GM12878 (cell line): ENCODE data around the gene ATAD2B. TPM values are rescaled to one million over a fixed set of nuclear protein-coding genes. Genes with fewer than 3 reads are reported as not detected.

ENCODE experiments used
- ATF7 ChIP-seq: fragments of 450-650 bp; IDR thresholded peaks from 2 replicates; pipeline ENCODE4 v1.6.1; 2016; ENCODE audit warnings: low read depth, mild to moderate bottlenecking
- CREB1 ChIP-seq: IDR thresholded peaks from 2 replicates; pipeline ENCODE4 v1.6.1; 2012; ENCODE audit warnings: low read depth, mild to moderate bottlenecking, inconsistent platforms
- EP300 ChIP-seq, 2 experiments: fragments of 150-350 bp in 1 of 2; IDR thresholded peaks; 2 replicates each; pipeline ENCODE4 v1.6.1; 2011 to 2012; ENCODE audit warnings: low read depth in 2 of 2, low read length in 2 of 2, borderline replicate concordance in 1 of 2, improper control_type of control experiment in 1 of 2, inconsistent platforms in 1 of 2; ENCODE audit not compliant: control insufficient read depth in 1 of 2
- IRF4 ChIP-seq: IDR thresholded peaks from 2 replicates; pipeline ENCODE4 v1.6.1; 2011; ENCODE audit warnings: low read depth, low read length
- NFIC ChIP-seq: IDR thresholded peaks from 2 replicates; pipeline ENCODE4 v1.6.1; 2012; ENCODE audit warnings: low read depth, mild to moderate bottlenecking, inconsistent platforms, low read length, moderate library complexity
- POLR2AphosphoS5 ChIP-seq: IDR thresholded peaks from 2 replicates; pipeline ENCODE4 v1.6.1; 2011; ENCODE audit warnings: mild to moderate bottlenecking, low read length, inconsistent platforms
- RB1 ChIP-seq: fragments of 450-650 bp; formaldehyde crosslinking; IDR thresholded peaks from 2 replicates; pipeline ENCODE4 v1.6.1; 2017; ENCODE audit warnings: mild to moderate bottlenecking, borderline replicate concordance
- TAF1 ChIP-seq: IDR thresholded peaks from 2 replicates; pipeline ENCODE4 v1.6.1; 2011; ENCODE audit warnings: mild to moderate bottlenecking, low read depth, low read length, borderline replicate concordance
- TCF3 ChIP-seq: IDR thresholded peaks from 2 replicates; pipeline ENCODE4 v1.6.1; 2012; ENCODE audit warnings: low read depth, mild to moderate bottlenecking, low read length, borderline replicate concordance; ENCODE audit not compliant: insufficient read depth
- YY1 ChIP-seq: IDR thresholded peaks from 2 replicates; pipeline ENCODE4 v1.6.1; 2011; ENCODE audit warnings: low read depth, mild to moderate bottlenecking, low read length
- polyA plus RNA-seq, 11 experiments: library from polyadenylated mRNA; depleted of rRNA in 4 of 11; unstranded in 6 of 11; stranded (reverse) in 5 of 11; fragments of >200 nt; fragmentation: Nextera tagmentation in 4 of 11; fragmentation: Illumina TruSeq in 1 of 11; extraction: Ambion mirVana in 4 of 11; extraction: Trizol in 1 of 11; gene quantifications; 1 replicate in 1 of 11; 2 replicates in 10 of 11; pipeline versions ENCODE4 v1.2.1 to v1.2.3, GENCODE V29; 2011 to 2016; ENCODE audit warnings: inconsistent platforms in 2 of 11, missing spikeins in 2 of 11, low read depth in 1 of 11
- total RNA-seq, 4 experiments: library from RNA; depleted of rRNA in 3 of 4; stranded (reverse); fragments of >200 nt in 3 of 4; fragmentation: Illumina TruSeq in 1 of 4; extraction: Trizol in 1 of 4; gene quantifications; 2 replicates each; pipeline versions ENCODE4 v1.2.1 to v1.2.3, GENCODE V29; 2013 to 2021

The ATAD2B gene
- total and polyA plus RNA-seq, 10 of the 15 experiments (the other 5 are each of a cell fraction or from before 2014, with no cell fraction given) = 3.6 to 29.9 (median 16.8) TPM

DNA sequence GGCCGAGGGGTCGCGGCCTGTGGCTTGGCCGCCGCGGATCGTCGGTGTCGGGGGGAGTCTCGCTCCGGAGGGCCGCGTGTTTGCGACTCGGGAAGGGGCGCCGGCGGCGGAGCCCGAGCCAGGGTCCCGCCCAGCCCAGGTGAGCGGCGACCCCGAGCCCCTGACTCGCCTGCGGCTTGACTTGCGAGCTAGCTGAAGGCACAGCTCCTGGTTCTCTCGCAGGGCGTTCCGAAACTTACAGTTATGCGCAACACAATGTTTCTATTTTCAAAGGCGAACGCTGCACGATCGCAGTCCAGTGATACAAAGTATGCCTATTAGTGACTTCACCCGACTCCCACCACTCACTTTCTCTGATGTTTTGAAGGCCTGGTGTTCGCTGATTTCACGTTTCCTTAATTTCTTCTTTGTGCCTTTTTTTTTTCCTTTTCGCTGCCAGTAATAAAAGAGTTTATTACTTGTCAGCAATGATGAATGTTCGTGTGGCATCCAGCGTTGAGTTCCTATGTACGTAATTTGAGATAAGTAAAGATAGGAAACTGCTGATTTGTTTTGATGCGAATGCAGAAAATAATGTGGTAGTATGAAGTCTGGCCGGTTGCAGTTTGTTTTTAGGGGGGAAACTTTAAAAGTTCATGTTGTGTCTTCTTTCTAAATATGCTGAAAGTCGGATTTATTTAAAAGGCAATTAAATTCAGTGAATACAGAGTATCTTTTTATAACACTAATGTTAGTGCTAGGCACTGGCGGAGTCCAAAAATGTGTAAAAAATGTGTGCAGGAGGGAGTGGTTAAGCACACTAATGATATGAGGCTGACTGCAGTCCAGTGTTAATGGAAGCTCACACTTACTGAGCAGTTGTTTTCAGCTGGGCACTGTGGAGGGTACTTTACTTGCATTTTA lies 14.0 kb upstream of the ATAD2B start (continued):
- TF ChIP-seq POLR2AphosphoS5 (peak; percentile 9; the same call in 1 of the 2 replicates), CREB1 (0 out of 2 replicates have a peak, but pooled peaks have one; percentile 22), ATF7 (0 out of 2 replicates have a peak, but pooled peaks have one; percentile 25), EP300 (IDR thresholded peaks at IDR 0.05; ENCODE audit: borderline replicate concordance in 1 of 2, control insufficient read depth in 1 of 2, low read depth in 2 of 2, low read length in 2 of 2) (no peak), RB1 (no peak), YY1 (no peak), TCF3 (no peak), NFIC (0 out of 2 replicates have a peak, but pooled peaks have one; percentile 15), IRF4 (0 out of 2 replicates have a peak, but pooled peaks have one; percentile 33), TAF1 (no peak)
